Measurements from ENCODE around the gene GASK1A.

DNA sequence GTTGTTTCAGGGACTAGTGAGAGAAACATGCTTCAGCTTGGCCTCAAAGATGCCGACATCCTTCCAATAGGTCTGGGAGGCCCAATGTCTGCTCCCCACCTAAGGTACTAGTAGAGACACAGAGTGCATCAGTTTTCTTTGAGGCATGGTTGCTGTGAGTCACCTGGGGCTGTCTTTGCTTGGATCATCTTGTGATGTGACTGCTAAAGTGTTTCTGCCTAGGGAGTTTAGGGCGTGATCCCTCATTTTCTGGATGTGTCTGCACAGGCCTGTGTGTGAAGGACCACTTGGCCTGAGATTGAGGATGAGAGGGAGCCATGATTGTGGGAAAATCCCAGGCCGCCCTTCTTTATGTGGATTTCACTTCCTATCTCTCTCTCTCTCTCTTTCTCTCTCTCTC lies 4.8 kb downstream of the GASK1A start:
- TF ChIP-seq CTCF (IDR thresholded peaks at IDR 0.05) (no peak), POLR2A (IDR thresholded peaks at IDR 0.05) (no peak)

Measured in esophagus squamous epithelium (tissue), 4 donors.